Neutrophil (primary cell): ENCODE measurements around the gene KIZ.

Source experiments
- H3K27ac ChIP-seq: fragments of 200-600 bp; sonication (generic); 2 replicates; pipeline ENCODE4 v1.5.1; 2016; ENCODE audit warnings: mild to moderate bottlenecking, moderate library complexity
- H3K27me3 ChIP-seq: fragments of 200-600 bp; sonication (generic); 2 replicates; pipeline ENCODE4 v1.6.0; 2016; ENCODE audit warnings: mild to moderate bottlenecking
- H3K36me3 ChIP-seq: fragments of 200-600 bp; sonication (generic); 2 replicates; pipeline ENCODE4 v1.5.1; 2017
- H3K4me1 ChIP-seq, 2 experiments: fragments of 200-600 bp in 1 of 2; sonication (generic) in 1 of 2; 1 replicate in 1 of 2; 2 replicates in 1 of 2; pipeline versions ENCODE4 v1.5.1 to v1.6.1; 2013 to 2016; ENCODE audit warnings: low read depth in 1 of 2, low read length in 1 of 2, mild to moderate bottlenecking in 1 of 2, moderate library complexity in 1 of 2; ENCODE audit not compliant: control insufficient read depth in 1 of 2, insufficient read depth in 1 of 2
- H3K4me3 ChIP-seq, 2 experiments: fragments of 200-600 bp in 1 of 2; sonication (generic) in 1 of 2; 1 replicate in 1 of 2; 2 replicates in 1 of 2; pipeline ENCODE4 v1.5.1; 2013 to 2016; ENCODE audit warnings: low read depth in 1 of 2, low read length in 1 of 2, mild to moderate bottlenecking in 1 of 2, moderate library complexity in 1 of 2
- H3K9me3 ChIP-seq: fragments of 200-600 bp; sonication (generic); 2 replicates; pipeline ENCODE4 v1.5.1; 2016
- CTCF ChIP-seq: fragments of 200-600 bp; sonication (generic); IDR thresholded peaks from 2 replicates; pipeline ENCODE4 v1.5.1; 2016; ENCODE audit warnings: antibody characterized with exemption

Gene KIZ

DNA sequence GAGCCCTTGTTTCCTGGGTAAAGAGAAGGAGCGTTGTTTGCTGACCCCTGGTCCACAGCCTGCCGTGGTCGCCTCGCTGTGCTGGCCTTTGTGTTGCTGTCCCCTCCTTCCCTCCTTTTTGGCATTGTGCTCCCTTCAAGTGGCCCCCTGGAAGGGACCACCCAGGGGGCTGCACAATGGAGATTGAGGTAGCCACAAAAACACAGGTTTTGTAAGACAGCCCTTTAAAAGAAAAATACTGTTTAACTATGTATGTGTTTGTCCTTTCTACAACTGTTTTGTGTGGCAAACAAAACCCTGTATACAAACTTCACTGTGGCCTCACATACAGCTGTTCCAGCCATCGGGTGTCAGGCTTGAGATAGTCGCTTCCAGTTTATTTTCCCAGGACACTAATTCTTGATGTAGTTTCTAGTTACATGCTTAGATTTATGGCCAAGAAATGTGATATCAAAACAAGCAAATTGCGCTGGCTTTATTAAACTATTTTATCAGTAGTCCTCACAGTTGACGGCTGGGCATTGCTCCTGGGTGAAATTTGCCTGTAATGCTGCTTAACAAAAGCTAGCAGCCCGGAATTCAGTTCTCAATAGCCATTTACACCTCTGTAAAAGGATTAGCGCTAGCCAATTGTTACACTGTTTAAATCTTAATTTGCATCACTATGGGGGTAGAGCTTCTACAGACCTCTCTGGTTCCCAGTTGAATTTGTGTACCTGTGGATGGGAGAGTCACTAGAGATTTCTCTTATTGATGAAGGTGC is 64.1 kb downstream of the KIZ start:
- no peaks in the 10 kb centered on the region for H3K27me3 ChIP-seq
- H3K36me3 ChIP-seq: no peaks in the 10 kb centered on the region
- H3K4me1 ChIP-seq: peaks cover 9 to 11% of the 10 kb centered on the region in 2 experiments
- no peak for TF ChIP-seq CTCF
- no peak overlapping the region for H3K4me3 ChIP-seq
- H3K9me3 ChIP-seq: no peaks in the 10 kb centered on the region
- no peak overlapping the region for H3K27ac ChIP-seq

DNA sequence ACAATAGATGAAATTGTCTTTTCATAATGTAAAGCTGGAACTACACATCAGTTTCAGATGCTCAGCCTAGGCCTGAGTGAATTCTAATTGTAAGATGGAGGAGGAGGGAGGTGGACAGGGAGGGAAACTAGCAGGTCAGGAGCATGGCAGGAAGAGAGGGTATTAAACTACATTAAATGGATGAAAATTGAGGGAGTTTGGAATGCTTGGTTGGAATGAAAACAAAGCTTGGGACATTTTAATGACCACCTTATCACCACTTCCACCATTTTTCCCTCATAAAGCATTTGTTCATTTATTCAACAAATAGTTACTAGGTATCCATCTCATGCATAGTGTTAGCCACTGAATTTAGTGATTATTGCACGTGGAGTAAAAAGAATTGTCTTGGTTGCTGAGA is 65.0 kb downstream of the KIZ start:
- H3K4me3 ChIP-seq: no peak overlapping the region
- H3K27ac ChIP-seq: no peak overlapping the region
- no peak for TF ChIP-seq CTCF
- no peaks in the 10 kb centered on the region for H3K27me3 ChIP-seq
- H3K9me3 ChIP-seq: no peaks in the 10 kb centered on the region
- peaks cover 9 to 11% of the 10 kb centered on the region in 2 experiments for H3K4me1 ChIP-seq
- no peaks in the 10 kb centered on the region for H3K36me3 ChIP-seq

DNA sequence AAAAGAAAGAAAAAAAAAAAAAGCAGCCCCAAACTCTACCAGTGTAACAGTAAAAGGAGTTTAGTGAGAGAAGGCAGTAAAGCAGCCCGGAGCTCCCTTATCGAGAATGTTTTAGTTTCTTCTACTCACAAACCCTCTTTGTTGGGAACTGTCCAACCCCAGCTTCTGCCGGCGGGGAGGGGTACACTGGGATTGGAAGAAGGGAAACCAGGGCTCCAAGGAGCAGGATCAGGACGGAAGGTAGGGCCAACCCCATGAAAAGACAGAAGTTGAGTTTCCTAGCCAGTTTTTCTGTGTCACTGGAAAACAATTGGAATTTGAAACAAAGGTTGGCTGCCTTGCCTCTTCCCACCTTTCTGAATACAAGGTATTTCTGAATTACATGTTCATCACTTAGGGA is 66.0 kb downstream of the KIZ start:
- Histone ChIP-seq H3K4me3 (no peak overlapping the region), H3K9me3 (no peaks in the 10 kb centered on the region), H3K4me1 (peaks cover 9 to 11% of the 10 kb centered on the region in 2 experiments), H3K27ac (no peak overlapping the region), H3K27me3 (no peaks in the 10 kb centered on the region), H3K36me3 (no peaks in the 10 kb centered on the region)
- no peak for TF ChIP-seq CTCF

DNA sequence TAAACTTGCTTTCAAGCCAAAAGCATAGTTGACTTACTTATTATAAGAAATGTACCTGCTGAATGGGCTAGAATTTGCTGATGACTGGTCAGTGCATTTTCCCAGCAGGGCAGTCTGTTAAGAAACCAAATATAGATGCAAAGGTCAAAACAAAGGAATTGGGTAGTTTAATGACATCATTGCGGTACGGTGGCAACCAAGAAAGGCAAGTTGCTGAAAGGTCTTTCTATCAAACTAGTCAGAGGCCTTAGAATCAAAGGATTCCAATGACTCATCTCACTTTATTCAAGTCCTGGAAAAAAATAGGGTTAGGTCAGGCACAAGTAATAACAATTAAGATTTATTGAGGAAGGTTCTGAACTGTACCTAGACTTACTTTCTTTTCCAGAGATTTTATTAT is 76.4 kb downstream of the KIZ start:
- H3K4me1 ChIP-seq: no peaks in the 10 kb centered on the region
- TF ChIP-seq CTCF: no peak
- no peak overlapping the region for H3K4me3 ChIP-seq
- no peak overlapping the region for H3K27ac ChIP-seq
- H3K36me3 ChIP-seq: no peaks in the 10 kb centered on the region
- H3K9me3 ChIP-seq: no peaks in the 10 kb centered on the region
- H3K27me3 ChIP-seq: no peaks in the 10 kb centered on the region

GRCh38 chr20:21203088-21203656 is 77.3 kb downstream of the KIZ start:
- TF ChIP-seq CTCF: no peak
- no peaks in the 10 kb centered on the region for H3K27me3 ChIP-seq
- H3K27ac ChIP-seq: no peak overlapping the region
- no peaks in the 10 kb centered on the region for H3K36me3 ChIP-seq
- H3K4me1 ChIP-seq: no peaks in the 10 kb centered on the region
- no peaks in the 10 kb centered on the region for H3K9me3 ChIP-seq
- no peak overlapping the region for H3K4me3 ChIP-seq
